Right atrium auricular region (tissue), 2 donors: ENCODE measurements around the gene FXYD6. TPM values are rescaled to one million over a fixed set of nuclear protein-coding genes. Genes with fewer than 3 reads are reported as not detected.
"Not testable (repeated sequence)": the region's sequence is repeated elsewhere in the genome, so short reads cannot be mapped to it uniquely, and the experiment has no call there.

Source experiments
- DNase-seq: peaks from one replicate; pipeline ENCODE4 v3.0.0-alpha.2; 2019; ENCODE audit warnings: low spot score
- H3K27ac ChIP-seq, 2 donors: fragments of 200-600 bp; sonication (generic); 1 replicate in 1 of 2; 2 replicates in 1 of 2; pipeline ENCODE4 v1.5.1; 2016 to 2019
- H3K27me3 ChIP-seq, 2 donors: fragments of 200-600 bp; sonication (generic); one replicate each; pipeline versions ENCODE4 v1.5.1 to v1.6.0; 2017 to 2019
- H3K36me3 ChIP-seq: fragments of 200-600 bp; sonication (generic); one replicate; pipeline ENCODE4 v1.5.1; 2016
- H3K4me1 ChIP-seq, 2 donors: fragments of 200-600 bp; sonication (generic); one replicate each; pipeline versions ENCODE4 v1.5.1 to v1.6.0; 2017 to 2019
- H3K4me3 ChIP-seq, 2 donors: fragments of 200-600 bp; sonication (generic); 1 replicate in 1 of 2; 2 replicates in 1 of 2; pipeline ENCODE4 v1.5.1; 2017 to 2019; ENCODE audit warnings: mild to moderate bottlenecking in 1 of 2, moderate library complexity in 1 of 2
- H3K9me3 ChIP-seq, 2 donors: fragments of 200-600 bp; sonication (generic); one replicate each; pipeline ENCODE4 v1.5.1; 2019
- CTCF ChIP-seq, 2 donors: fragments of 200-600 bp; sonication (generic); IDR thresholded peaks; one replicate each; pipeline ENCODE4 v1.5.1; 2019; ENCODE audit warnings: antibody characterized with exemption in 2 of 2
- total RNA-seq, 2 donors: library from RNA; depleted of rRNA; stranded (reverse); fragments of >200 nt; gene quantifications; one replicate each; pipeline ENCODE4 v1.1.0, GENCODE V29; 2016

The FXYD6 gene
- total RNA-seq, 2 donors from 2014 or later: 28.6 to 42.6 TPM

GRCh38 chr11:117870103-117870952 lies 6.1 kb downstream of the FXYD6 start:
- no peaks in the 10 kb centered on the region for H3K27me3 ChIP-seq
- TF ChIP-seq CTCF (IDR thresholded peaks at IDR 0.05): no peak
- H3K27ac ChIP-seq: peak overlapping the region; percentile 21 to 24
- H3K9me3 ChIP-seq: no peaks in the 10 kb centered on the region
- H3K36me3 ChIP-seq: no peaks in the 10 kb centered on the region
- H3K4me3 ChIP-seq: no peak overlapping the region
- H3K4me1 ChIP-seq: peaks cover 0 to 61% of the 10 kb centered on the region in 2 donors
- no peak for DNase-seq

GRCh38 chr11:117869604-117870003 lies 6.9 kb downstream of the FXYD6 start:
- H3K27ac ChIP-seq: peak overlapping the region; percentile 21 to 24
- H3K4me3 ChIP-seq: no peak overlapping the region

GRCh38 chr11:117868815-117869561 lies 7.5 kb downstream of the FXYD6 start:
- Histone ChIP-seq H3K36me3 (no peaks in the 10 kb centered on the region), H3K4me3 (no peak overlapping the region), H3K9me3 (no peaks in the 10 kb centered on the region), H3K27me3 (no peaks in the 10 kb centered on the region), H3K4me1 (peaks cover 0 to 49% of the 10 kb centered on the region in 2 donors), H3K27ac (no peak overlapping the region)
- DNase-seq: no peak
- no peak for TF ChIP-seq CTCF (IDR thresholded peaks at IDR 0.05)

More at GRCh38 chr11:117869604-117870003, 6.9 kb downstream of the FXYD6 start:
- Histone ChIP-seq H3K9me3 (no peaks in the 10 kb centered on the region), H3K36me3 (no peaks in the 10 kb centered on the region), H3K4me1 (peaks cover 0 to 54% of the 10 kb centered on the region in 2 donors), H3K27me3 (no peaks in the 10 kb centered on the region)
- DNase-seq: no peak
- TF ChIP-seq CTCF (IDR thresholded peaks at IDR 0.05): no peak

- Histone ChIP-seq H3K36me3 (no peaks in the 10 kb centered on the region), H3K27ac (no peak overlapping the region), H3K4me1 (peaks cover 0 to 40% of the 10 kb centered on the region in 2 donors), H3K9me3 (no peaks in the 10 kb centered on the region), H3K27me3 (no peaks in the 10 kb centered on the region), H3K4me3 (no peak overlapping the region)
- no peak for TF ChIP-seq CTCF (IDR thresholded peaks at IDR 0.05)
- DNase-seq: no peak
Measured at GRCh38 chr11:117868088-117868487, 8.4 kb downstream of the FXYD6 start.

GRCh38 chr11:117866526-117866925 lies 9.9 kb downstream of the FXYD6 start:
- TF ChIP-seq CTCF (IDR thresholded peaks at IDR 0.05): no peak

GRCh38 chr11:117865546-117865945 lies 10.9 kb downstream of the FXYD6 start:
- not testable (repeated sequence) for H3K4me3 ChIP-seq, H3K27me3 ChIP-seq, DNase-seq, H3K27ac ChIP-seq, H3K36me3 ChIP-seq, H3K9me3 ChIP-seq
- peaks cover 0 to 41% of the 10 kb centered on the region in 2 donors for H3K4me1 ChIP-seq

More at GRCh38 chr11:117866526-117866925, 9.9 kb downstream of the FXYD6 start:
- no peaks in the 10 kb centered on the region for H3K36me3 ChIP-seq
- H3K4me1 ChIP-seq: peaks cover 0 to 42% of the 10 kb centered on the region in 2 donors
- no peak for DNase-seq
- H3K27ac ChIP-seq: no peak overlapping the region
- H3K9me3 ChIP-seq: no peaks in the 10 kb centered on the region
- no peak overlapping the region for H3K4me3 ChIP-seq
- H3K27me3 ChIP-seq: no peaks in the 10 kb centered on the region
